Cardiac muscle cell (in vitro differentiated cells and primary cell): ENCODE data around the gene FNIP2. TPM values are rescaled to one million over a fixed set of nuclear protein-coding genes. Genes with fewer than 3 reads are reported as not detected.

Source experiments
- DNase-seq, 2 donors: peaks; one replicate each; pipeline versions ENCODE4 v3.0.0 to v3.0.0-alpha.2; 2010 to 2017; ENCODE audit warnings: low read depth in 1 of 2, low spot score in 1 of 2
- H3K27ac ChIP-seq: fragments of 200-600 bp; sonication (generic); 2 replicates; pipeline ENCODE4 v1.5.1; 2016
- H3K27me3 ChIP-seq: fragments of 200-600 bp; sonication (generic); 2 replicates; pipeline ENCODE4 v1.6.0; 2016; ENCODE audit warnings: control low read depth
- H3K36me3 ChIP-seq: fragments of 200-600 bp; sonication (generic); 2 replicates; pipeline ENCODE4 v1.5.1; 2016; ENCODE audit warnings: control low read depth
- H3K4me1 ChIP-seq: fragments of 200-600 bp; sonication (generic); 2 replicates; pipeline ENCODE4 v1.8.1; 2017; ENCODE audit warnings: low read depth, mild to moderate bottlenecking, mixed run types
- H3K4me3 ChIP-seq: fragments of 200-600 bp; sonication (generic); 2 replicates; pipeline ENCODE4 v1.5.1; 2016; ENCODE audit warnings: mild to moderate bottlenecking
- H3K9me3 ChIP-seq: fragments of 200-600 bp; sonication (generic); 2 replicates; pipeline ENCODE4 v1.5.1; 2017; ENCODE audit warnings: low read depth, mild to moderate bottlenecking, control low read depth
- polyA plus RNA-seq: library from polyadenylated mRNA; unstranded; fragments of >200 nt; fragmentation: Nextera tagmentation; extraction: Ambion mirVana; gene quantifications from 2 replicates; pipeline ENCODE4 v1.2.1, GENCODE V29; 2016
- total RNA-seq: library from RNA; depleted of rRNA; stranded (reverse); fragments of >200 nt; gene quantifications from 2 replicates; pipeline ENCODE4 v1.2.3, GENCODE V29; 2016
- TF ChIP-seq, protein P1 (sequence below): IDR thresholded peaks from 2 replicates; pipeline ENCODE4 v1.5.1; 2012; ENCODE audit warnings: low read depth, mild to moderate bottlenecking, low read length

The FNIP2 gene
- total and polyA plus RNA-seq, 2 experiments from 2014 or later = 29.9 to 74.4 TPM

DNA sequence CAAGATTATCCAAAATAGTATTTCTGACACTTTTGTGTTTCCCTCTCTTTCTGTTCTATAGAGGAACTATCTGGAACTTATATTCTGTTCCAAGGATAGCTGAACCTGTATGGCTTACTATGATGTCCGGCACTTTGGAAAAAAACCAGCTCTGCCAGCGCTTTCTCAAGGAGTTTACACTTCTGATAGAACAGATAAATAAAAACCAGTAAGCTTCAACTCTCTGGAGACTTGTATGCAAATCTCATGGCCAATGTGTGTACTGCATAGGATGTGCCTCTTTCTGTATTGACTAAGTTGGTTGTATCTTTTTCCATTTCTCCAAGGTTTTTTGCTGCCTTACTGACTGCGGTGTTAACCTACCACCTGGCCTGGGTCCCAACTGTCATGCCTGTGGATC lies 92.5 kb downstream of the FNIP2 start:
- no peak overlapping the region for H3K27ac ChIP-seq
- DNase-seq = no peak
- peaks cover 48% of the 10 kb centered on the region for H3K36me3 ChIP-seq
- H3K4me1 ChIP-seq = no peaks in the 10 kb centered on the region
- H3K4me3 ChIP-seq = no peak overlapping the region
- no peaks in the 10 kb centered on the region for H3K9me3 ChIP-seq
- no peaks in the 10 kb centered on the region for H3K27me3 ChIP-seq
- TF ChIP-seq, protein P1, sequence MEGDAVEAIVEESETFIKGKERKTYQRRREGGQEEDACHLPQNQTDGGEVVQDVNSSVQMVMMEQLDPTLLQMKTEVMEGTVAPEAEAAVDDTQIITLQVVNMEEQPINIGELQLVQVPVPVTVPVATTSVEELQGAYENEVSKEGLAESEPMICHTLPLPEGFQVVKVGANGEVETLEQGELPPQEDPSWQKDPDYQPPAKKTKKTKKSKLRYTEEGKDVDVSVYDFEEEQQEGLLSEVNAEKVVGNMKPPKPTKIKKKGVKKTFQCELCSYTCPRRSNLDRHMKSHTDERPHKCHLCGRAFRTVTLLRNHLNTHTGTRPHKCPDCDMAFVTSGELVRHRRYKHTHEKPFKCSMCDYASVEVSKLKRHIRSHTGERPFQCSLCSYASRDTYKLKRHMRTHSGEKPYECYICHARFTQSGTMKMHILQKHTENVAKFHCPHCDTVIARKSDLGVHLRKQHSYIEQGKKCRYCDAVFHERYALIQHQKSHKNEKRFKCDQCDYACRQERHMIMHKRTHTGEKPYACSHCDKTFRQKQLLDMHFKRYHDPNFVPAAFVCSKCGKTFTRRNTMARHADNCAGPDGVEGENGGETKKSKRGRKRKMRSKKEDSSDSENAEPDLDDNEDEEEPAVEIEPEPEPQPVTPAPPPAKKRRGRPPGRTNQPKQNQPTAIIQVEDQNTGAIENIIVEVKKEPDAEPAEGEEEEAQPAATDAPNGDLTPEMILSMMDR = no peak

DNA sequence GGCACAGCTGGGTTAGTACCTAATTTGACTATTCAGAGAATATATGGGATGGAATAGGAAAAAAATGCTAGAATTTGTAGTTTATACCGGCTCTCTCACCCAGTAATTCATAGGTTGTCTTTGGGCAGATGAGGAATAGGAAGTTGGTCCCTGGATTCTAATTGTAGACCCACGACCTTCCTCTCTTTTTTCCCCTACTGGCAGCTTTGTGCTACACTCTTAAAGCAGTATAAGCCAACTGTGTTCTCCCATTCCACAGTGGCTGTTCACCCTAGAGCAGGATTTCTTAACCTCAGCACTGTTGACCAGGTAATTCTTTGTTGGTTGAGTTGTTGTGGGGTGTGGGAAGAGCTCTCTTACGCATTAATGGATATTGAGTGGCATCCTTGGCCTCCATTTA lies 92.9 kb downstream of the FNIP2 start:
- no peaks in the 10 kb centered on the region for H3K4me1 ChIP-seq
- no peaks in the 10 kb centered on the region for H3K27me3 ChIP-seq
- TF ChIP-seq, protein P1 = no peak
- H3K27ac ChIP-seq = no peak overlapping the region
- peaks cover 47% of the 10 kb centered on the region for H3K36me3 ChIP-seq
- DNase-seq = no peak
- no peak overlapping the region for H3K4me3 ChIP-seq
- H3K9me3 ChIP-seq = no peaks in the 10 kb centered on the region

DNA sequence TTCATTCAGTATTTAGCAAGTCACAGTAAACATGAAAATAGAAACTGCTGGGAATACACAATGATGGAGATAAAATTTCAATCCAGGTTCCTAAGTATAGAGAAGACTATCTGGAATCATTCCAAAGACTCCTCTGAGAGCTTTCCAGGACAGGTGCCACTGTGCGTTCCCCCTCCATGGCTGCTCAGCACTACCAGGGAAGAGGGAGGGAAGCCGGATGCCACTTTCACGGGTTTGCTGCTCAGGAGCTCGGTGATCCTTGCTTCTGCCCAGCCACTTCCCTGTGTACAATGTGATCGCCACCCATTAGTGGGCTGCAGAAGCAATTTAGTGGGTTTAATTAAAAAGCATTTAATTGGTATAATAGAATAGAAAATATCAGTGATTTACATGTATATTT lies 94.5 kb downstream of the FNIP2 start:
- Histone ChIP-seq H3K27me3 (no peaks in the 10 kb centered on the region), H3K9me3 (no peaks in the 10 kb centered on the region), H3K4me1 (no peaks in the 10 kb centered on the region), H3K36me3 (peaks cover 57% of the 10 kb centered on the region), H3K27ac (no peak overlapping the region), H3K4me3 (no peak overlapping the region)
- no peak for DNase-seq
- TF ChIP-seq, protein P1 = no peak

DNA sequence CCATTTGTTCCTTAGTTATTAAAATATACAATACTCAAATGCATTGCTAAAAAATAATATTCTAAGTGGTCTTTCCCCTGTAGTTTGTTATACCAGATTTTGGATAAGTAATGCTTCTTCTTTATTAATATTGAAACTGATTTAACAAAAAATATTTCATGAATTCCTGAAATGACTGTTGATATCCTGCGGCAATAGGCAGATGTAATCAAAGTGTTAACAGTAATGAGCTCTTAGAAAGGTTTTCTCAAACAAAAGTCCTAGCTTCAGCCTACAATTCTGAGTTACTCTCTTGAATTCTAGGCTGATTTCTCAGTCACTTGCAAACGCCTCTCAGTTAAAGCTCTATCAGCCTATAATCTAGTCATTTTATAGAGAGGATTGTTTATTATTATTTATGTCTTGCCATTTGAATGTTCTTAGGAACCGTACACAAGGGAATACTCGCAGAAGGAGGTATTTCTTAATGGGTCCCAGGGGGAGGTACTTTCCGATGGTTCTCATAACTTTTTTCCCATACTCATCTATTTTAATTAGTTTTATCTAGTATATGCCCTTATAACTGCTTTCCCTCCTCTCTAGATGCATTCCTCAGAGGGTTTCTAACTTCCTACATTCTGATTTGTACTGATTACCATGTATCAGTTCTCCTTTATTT lies 96.8 kb downstream of the FNIP2 start:
- TF ChIP-seq, protein P1 = no peak
- no peaks in the 10 kb centered on the region for H3K27me3 ChIP-seq
- no peak overlapping the region for H3K4me3 ChIP-seq
- no peak overlapping the region for H3K27ac ChIP-seq
- no peak for DNase-seq
- H3K4me1 ChIP-seq = no peaks in the 10 kb centered on the region
- H3K36me3 ChIP-seq = peaks cover 54% of the 10 kb centered on the region
- H3K9me3 ChIP-seq = no peaks in the 10 kb centered on the region

DNA sequence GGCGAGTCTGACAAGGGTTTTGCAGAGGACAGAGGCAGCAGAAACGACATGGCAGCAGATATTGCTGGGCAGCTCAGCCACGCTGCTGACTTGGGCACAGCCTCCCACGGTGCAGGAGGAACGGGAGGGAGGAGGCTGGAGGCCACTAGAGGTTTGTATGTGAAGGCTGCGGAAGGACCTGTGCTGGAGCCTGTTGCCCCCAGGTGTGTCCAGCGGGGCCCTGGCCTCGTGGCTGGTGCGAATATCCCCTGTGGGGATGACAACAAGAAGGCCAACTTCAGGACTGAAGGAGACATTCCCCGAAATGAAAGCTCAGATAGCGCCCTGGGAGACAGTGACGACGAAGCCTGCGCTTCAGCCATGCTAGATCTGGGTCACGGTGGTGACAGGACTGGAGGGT lies 100.2 kb downstream of the FNIP2 start:
- H3K36me3 ChIP-seq = peaks cover 31% of the 10 kb centered on the region
- TF ChIP-seq, protein P1 = no peak
- no peaks in the 10 kb centered on the region for H3K27me3 ChIP-seq
- no peaks in the 10 kb centered on the region for H3K4me1 ChIP-seq
- no peak overlapping the region for H3K27ac ChIP-seq
- no peaks in the 10 kb centered on the region for H3K9me3 ChIP-seq
- no peak for DNase-seq
- no peak overlapping the region for H3K4me3 ChIP-seq
